Amniotic epithelial cell (primary cell): Measurements from ENCODE around the gene CEPT1.

Experiments
- DNase-seq: peaks from one replicate; pipeline ENCODE4 v3.0.0-alpha.2; 2010; ENCODE audit warnings: low read depth

The CEPT1 gene

DNA sequence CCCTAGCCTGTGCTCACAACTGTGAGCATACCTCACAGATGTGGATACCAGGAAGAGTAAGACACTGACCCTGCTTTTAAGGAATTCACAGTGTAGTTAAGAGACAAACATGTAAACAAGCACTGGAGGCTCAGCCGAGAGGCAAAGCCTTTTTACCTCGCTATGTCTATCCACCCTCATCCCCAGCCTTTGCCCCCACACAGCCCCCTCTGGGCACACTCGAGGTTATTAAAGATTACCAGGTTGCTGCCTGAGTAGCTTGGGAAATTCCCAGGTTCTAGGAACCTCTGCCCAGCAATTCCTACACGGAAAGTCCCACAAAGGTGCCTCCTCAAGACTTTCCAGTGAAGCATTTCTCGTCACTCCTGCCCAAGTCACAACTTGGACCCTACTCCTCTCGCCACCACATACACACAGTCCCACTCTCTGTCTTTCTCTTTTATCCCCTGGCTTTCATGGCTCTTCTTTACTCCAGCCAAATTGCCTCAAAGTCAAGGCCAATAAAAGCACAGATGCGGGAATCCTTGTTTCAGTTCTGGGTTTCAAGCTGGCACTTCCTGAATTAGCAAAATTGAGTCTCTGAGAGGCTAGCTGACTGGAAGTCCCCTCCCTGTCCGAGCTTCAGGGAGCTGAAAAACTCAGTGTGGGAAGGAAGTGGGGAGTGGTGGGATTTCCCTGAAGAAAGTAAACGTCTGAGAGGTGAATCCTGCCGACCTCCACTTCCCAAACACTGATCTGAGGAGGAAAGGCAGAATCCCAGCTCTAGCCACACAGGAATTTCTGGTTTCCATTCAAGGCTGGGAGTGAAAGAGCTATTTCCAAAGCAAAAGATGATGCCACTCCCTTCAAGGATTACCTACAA is 52.9 kb downstream of the CEPT1 start:
- no peak for DNase-seq

DNA sequence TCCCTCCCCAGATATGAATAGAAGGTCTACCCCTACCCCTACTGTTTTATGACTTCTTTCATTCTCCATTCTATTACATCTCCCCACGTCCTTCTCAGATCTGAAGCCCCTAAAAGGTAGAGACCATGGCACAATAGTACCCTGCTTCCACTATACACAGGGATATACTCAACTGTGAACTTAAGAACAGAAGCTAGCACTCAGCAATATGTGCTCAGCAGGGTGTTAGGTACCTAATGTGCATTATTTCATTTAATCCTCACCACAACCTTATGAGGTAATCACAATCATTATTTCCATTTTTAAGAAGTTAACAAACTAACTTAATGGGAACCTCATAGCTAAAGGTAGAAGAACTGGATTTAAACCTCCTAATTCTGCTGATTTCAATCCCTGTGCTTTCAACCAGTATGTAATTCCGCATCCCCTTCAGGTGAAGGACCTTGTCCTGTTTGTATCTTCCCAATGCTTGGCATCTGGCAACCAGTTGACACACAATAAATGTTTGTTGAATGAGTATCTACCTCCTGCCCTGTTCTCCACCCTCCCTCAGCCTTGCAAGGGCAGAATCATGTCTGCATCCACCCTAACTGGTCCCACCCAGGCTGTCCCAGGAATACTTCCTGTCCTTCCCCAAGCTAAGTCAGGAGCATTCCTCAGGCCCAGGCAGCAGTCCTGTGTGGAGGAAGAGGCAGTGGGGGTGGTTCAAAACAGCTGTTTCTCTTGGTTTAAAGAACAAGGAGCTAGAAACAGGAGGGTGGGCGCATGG is 53.9 kb downstream of the CEPT1 start:
- DNase-seq = no peak

DNA sequence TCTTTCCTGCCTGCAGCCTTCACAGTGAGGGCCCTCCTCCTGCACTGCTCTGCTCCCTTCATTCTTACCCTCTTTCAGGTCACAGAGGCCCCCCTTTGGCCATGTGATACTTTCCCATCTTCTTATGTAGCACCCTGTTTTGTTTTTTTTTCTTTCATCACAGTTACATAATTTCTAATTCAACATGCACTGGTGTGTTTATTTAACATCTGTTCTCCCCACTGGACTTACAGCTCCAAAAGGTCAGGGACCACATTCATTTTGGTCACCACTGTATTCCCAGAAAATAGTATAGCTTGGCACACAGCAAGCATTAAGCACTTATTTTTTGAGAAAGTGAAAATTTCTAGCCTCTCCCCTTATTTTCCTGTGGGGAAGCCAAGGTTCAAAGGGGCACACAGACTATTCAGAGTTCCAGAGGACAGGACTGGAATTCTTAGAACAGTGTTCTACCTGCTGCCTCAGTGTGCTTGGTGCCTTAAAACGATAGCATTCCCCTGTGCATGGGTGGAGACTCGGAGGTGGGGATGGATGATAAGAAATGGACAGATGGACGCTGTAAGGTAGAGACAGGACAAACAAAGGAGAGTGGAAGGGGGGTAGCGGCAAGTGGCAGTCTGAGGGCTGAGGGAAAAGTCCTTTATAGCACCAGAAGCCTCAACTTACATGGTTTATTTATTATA is 55.1 kb downstream of the CEPT1 start:
- no peak for DNase-seq

DNA sequence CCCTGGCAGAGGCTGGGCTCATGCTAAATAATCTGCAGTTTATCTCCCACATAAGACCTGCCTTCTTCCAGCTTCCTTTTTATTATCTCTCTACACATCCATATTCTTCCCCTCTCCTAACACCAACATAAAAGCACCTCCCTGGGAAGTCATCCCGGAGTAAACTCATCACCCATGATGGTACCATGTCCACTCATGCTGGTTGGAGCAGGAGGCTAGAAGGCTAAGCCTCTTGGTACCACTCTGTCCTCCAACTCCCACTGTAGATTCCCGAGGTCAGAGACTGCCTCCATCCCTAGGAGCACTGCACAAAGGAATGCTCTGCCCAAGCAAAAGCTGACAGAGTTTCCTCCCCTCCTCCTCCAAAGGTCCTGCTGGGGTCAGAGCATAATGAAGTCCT is 56.2 kb downstream of the CEPT1 start:
- DNase-seq = no peak

DNA sequence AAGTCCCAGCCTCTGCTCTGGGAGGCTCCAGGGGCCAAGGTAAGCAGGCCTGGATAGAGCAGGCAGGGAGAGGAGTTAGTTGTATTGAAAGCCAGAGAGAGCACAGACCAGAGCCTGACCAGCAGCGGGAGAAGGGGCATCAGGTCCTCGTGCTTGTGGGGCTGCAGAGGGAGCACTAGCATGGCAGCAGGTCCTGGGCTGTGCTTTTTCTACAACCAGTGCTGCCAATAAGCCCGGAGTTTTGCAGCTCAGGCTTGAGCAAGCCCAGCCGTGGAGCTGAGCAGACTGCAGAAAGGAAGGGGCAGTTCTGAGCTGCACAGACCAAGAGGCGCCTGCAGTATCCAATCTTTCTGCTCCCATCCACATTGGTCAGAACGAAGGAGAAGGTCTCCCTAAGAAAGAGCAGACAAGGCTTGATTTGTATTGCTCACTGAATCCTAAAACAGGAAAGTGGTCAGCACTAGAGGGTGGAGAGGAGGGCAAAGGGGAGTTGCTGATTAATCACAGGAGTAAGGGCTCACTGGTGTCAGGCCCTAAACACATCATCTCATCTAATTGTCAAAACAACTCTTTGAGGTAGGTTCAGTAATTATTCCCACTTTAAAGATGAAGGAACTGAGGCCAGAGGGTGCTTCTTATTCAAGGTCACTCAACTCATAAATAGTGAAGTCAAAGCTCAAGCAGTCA is 57.7 kb downstream of the CEPT1 start:
- DNase-seq = no peak

DNA sequence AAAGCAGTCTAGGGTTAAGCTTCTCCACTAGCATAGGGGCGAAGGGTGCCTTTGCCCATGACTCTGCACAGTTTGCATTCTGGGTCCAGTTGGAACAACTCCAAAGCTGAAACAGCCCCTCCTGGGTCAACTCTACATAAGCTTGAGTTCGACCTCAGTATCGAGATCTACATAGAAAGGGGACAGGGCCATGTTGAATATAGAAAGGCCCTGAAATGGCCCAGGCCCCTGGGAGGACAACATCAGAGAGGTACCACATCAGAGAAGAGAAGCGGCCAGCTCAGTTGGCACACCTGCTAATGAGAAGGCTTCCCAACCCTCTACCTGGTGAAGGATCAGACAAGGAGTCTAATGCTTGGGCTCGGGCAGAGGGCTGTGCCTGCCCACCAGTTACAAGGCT is 58.8 kb downstream of the CEPT1 start:
- DNase-seq = no peak

DNA sequence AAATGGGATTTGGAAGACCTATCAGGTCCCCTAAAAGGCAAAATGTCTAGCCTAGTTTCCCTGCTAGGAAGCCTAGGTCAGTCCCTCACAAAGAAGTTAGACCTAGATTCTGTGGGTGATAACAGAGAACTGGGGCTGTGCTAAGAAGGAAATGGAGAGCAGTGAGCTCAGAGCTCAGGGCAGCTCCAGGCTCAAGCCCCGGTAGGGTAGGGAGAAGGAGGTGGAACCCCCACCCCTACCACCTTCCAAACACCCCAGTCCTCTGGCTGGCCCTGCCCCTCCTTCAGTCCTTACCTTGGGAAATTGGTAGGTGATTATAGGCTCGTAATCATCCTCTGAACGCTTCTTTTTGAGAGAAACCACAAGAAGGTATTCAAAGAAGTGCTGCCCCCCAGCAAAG is 59.3 kb downstream of the CEPT1 start:
- DNase-seq = no peak

DNA sequence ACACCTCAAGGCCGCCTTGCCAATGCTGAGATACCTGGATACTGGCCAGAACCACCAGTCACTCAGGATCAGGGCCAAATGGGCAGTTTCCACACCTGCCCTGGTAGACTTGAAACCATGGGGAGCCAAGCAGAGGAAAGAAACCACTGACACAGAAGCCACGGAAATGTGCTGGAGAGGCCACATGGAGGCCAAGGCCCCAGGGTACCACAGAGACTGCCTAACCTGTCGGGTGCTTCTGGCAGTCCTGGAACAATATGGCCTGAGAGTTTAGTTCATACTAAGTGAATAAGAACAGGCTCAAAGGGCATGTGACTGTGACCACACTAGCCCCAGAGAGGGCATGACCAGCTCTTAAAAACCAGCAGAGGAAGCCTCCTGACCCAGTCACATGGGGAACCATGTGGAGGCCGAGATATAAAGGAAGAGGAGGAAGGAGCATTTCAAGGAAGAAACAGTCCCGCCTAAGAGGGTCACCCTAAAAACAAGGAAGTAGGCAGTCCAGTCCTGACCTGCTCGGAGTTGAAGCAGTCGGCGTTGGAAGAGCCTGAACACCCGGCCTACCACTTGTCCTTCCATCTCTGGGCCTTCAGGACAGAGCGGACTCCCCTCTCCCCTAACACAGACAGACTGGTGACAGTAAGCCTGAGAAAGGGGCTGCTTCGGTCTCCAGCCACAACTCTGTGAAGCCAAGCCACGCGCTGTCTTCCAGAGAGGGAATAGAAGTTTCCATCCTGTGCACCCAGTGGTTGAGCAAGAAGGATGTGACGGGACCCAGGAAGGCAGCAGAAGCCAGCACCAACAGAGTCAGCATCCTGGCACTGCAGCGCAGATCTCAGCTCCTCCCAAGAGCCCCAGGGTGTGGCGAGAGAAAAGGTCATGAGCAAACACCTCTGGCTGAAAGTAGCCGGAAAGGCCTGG is 60.1 kb downstream of the CEPT1 start, which contains the start of gene DENND2D:
DENND2D (minus strand) TSS at position 766 of the 921 bp plus-strand sequence; CDS start at position 579, 187 bp downstream.
- no peak for DNase-seq

DNA sequence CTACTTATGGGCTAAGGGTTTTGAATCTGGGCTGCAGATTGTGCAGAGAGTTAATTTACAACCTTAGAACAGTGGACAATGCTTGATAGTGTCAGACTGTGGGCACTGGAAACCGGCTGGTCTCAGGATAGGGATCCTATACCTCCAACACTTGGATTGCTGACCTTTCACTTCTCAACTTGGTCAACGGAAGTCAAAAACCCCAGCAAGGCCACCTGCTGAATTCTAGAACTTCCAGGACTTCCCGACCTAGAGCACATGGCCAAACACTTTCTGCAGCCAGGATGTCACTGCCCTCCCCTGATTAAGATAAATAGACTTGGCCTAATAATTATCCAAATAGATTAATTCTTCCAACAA is 60.8 kb downstream of the CEPT1 start:
- no peak for DNase-seq

DNA sequence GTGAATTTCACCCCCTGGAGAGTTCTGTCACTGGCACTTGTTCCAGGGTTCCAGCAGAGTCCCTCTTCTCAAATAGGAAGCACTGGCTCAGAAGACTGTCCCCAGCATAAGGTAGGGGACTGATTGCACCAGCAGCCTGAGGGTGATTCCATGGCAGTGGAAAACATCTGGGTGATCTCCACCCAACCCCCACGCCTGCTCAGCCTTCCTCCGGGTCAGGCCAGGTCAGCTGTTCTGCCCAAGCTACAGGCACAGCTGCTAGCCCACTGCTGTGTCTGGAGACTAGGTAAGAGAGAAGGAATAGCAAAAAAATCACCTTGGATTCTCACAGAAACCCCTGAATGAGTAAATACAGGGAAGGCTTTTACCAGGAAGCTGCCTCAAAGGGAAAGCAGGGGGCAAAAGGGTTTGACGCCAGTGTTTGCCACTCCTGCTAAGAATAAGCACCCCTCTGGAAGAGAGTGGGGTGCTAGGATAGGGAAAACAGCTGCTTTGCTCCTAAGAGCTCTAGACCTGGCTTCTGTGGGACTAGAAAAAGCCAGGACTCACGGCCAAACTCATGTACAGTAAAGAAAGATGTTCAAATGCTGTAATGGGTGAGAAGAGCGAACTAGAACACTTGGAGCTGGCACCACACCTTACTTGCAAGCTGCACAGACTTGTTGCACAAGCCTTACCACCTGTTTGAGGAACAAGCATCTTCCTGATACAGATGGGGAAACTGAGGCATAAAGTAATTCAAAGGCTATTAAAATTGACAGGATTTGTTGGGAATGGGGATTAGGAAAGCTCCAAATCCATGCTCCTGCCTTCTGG is 61.5 kb downstream of the CEPT1 start:
- DNase-seq = no peak

DNA sequence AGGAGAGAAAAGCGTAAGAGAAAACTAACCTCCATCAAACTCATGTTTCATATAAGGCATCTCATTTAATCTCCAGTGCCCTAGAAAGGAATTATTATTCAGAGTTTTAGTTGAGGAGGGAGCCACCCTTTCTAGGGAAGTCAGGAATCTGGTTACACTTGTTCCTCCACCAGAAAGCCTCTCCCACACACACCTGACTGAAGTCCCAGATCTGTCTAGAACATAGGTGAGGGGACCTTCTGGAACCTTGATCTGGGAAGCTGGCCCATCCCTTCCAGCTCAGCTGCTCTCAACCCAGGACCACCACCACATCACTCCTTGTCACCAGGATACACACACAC is 62.3 kb downstream of the CEPT1 start:
- no peak for DNase-seq

DNA sequence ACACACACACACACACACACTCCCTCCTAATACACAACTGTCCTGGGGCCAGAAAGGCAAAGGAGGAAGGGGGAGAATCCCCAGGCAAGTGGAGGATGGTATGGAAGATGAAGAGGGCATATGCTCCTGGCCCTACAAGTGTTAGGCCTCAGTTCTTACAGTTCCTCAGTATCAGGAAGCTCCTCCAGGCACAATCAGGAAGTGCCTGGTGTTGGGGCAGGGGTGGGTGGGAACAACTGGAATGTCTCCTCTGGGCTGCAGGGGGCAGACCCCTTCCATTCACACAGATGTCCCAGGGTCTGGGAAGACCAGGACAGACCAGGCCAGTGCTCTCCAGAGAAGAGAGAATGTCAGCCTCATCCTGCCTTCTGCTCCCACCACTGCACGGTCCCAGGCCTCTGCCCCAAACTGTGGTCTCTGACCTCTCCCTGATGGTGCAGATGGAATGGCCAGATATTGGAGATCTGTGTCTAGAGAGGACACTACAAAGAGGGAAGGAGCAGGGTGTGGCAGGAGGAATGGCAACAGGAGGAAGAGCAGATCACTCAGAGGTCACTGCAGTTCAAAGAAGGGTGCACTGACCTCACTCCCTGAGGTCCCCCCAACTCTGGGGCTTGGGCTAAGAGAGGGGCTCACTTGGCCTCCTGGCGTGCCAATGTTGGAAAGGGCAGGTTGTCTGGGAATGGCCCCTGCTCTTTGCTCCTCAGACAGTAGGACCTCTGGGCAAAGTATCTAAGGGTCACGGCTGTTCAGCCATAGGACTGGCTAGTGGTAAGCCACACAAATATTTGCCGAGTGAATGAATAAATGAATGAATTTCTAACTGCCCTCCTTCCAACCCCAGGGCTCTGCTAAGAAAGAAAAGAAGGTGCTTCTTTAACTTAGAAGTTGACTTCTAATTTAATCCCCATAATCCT is 62.9 kb downstream of the CEPT1 start:
- DNase-seq = no peak

DNA sequence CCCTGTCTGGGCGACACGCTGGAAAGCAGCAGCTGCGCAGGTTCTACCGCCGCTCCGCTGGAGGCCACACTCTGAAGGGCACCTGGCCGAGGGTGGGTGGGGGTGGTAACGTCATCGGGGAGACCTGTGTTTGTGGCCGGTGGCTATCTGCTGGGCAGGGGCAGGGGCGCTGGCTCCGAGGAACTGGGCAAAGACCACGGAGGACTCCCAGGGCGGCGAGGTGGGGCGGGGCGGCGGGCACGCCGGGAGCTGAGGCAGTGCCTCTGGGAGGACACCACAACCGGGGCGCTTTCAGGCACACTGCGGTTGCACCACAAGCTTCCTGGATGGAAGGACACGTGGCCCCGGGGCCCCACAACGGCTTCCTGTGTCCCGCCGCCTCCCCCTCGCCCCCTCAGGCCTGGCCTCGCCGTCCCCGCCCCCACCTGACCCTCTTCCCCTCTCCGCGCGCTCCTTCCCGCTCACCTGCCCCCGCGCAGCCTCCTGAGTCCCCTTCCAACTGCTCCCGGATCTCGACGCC is 63.7 kb downstream of the CEPT1 start:
- peak; percentile 52 for DNase-seq

DNA sequence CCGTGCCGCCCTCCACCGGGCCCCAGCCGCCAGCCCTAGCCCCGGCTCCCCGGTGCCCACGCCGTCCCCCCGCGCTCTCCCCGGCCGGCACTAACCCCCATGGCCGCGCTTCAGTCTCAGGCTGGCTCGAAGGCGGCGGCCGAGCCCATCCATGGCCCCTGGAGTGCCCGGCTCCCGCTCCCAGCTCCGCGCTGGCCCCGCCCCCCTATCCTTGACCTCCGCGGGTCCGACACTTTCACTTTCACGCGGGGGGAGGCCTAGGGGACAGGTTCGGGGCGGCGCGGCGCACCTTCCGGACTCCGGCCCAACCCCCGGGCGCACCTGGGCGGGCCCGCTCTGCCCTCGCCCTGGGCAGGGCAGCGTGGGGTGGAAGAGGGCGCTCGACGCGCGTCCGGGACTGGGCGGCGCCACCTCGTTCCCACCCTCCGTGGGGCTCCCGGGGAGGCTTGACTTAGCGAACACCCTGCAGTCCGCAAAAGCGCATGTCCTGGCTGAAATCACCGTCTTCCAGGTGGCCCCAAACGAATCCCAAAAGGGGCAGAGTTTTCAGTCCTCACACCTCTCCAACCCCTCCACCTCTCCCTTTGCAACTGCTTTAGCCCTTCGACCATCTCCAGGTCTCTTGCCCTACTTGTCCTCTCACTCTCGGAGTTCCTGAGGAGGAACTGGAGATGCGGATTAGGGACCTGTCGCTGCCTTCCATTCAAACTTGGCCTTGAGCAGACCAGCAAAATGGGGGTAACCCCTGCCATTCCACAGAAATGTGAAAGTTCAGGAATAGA is 64.4 kb downstream of the CEPT1 start:
- peak; percentile 14 for DNase-seq

DNA sequence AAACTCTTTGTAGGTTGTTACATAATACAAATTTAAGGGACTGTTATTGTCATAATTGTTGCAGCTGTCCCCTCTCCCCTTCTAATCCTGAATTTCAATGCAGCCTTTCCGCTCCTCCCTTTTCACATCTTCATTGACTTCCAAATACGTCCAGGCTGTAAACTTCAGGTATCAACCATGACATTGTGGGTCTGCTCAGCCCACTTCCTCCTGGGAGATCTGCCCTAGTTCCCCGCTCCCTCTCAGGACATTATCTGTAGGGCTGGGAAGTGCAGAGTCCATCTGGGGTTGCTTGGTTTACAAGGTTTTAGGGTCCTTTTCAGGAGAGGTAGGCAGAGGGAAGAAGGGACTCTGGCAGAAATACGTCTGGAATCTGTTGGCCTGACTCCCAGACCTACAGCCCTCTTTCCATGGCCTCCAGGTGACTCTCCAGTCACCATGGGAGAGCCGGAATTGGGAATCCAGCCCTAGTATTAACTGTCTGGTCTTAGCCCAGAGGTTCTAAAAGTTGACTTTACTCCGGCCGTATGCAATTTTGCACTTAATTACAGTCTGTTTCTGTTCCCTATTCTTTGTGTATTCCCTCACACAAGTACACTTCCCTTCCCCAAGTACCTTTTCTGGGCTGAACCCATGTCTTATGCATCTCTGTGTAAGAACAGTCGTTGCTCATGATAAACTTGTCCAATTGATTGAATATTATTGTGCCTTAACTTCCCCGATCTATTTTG is 65.1 kb downstream of the CEPT1 start:
- DNase-seq = no peak

DNA sequence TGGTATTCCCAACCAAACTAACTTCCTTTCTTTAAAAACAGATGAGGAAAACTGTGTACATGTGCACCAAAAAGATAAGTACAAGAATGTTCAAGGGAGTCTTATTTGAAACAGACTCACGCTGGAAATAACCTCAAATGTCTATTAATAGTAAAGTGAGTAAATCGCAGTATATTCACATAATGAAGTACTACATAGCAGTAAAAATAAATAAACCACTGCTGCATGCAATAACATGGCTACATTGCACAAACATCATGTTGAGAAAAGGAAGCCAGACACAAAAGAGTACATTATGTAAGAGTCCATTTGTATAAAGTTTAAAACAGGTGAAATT is 65.7 kb downstream of the CEPT1 start:
- peak; percentile 47 for DNase-seq

DNA sequence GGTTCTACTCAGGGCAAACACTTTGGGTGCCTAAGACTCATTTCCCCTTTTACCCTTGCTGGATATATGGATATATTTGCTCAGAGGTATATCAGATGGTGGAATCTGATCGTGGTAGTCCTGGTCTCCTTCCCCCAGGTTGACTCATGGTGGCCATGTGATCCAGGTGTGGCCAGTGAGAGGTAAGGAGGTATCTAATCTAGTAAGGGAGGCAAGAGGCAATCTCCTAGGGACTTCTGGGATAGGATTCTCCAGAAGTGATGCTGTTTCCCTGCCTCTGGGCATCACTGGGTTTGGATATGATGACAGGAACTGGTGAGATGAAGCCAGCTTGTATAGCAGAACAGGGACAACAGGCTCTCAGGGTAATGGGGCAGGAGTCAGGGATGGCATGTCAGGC is 68.9 kb downstream of the CEPT1 start:
- no peak for DNase-seq

DNA sequence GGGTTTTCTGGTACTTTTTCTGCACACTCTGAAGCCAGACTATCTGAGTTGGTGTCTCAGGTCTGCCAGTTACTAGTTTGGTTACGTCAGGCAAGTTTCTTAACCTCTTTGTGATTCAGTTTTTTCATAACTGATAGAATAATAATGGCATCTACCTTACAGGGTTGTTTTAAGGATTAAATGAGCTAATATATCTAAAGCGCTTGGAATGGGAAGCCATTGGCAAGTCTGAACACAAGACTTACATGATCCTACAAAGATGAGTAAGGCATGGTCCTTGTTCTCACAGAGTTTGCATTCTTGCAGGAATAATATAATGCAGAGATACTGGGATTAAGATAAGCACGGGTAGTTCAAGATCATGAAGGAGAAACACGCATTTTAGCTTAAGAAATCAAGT is 69.6 kb downstream of the CEPT1 start:
- DNase-seq = peak; percentile 19
